SK-N-SH treated with all-trans-retinoic acid at 6 μM for 48 hours (cell line): Measurements from ENCODE around the gene HEPN1.

Experiments used
- ATAC-seq: fragments of 200-7000 bp; cut with Tn5 transposase; 3 replicates; pipeline ENCODE4 v1.9.1; 2020; ENCODE audit warnings: mild to moderate bottlenecking, moderate library complexity
- ARNTL ChIP-seq: fragments of 450-650 bp; formaldehyde crosslinking; IDR thresholded peaks from 2 replicates; pipeline ENCODE4 v1.5.0; 2020; ENCODE audit warnings: low read depth, mild to moderate bottlenecking, moderate library complexity, borderline replicate concordance
- CREB5 ChIP-seq: fragments of 250-450 bp; sonication (Bioruptor Pico); IDR thresholded peaks from 2 replicates; pipeline ENCODE4 v1.5.1; 2020; ENCODE audit warnings: low read depth, mild to moderate bottlenecking, moderate library complexity
- CSRNP3 ChIP-seq: fragments of 250-450 bp; sonication (Bioruptor Pico); IDR thresholded peaks from 2 replicates; pipeline ENCODE4 v1.5.1; 2021; ENCODE audit warnings: mild to moderate bottlenecking, moderate library complexity
- ESRRG ChIP-seq: fragments of 250-450 bp; sonication (Bioruptor Pico); IDR thresholded peaks from 2 replicates; pipeline ENCODE4 v1.6.1; 2021; ENCODE audit warnings: mild to moderate bottlenecking
- GLIS3 ChIP-seq: fragments of 250-450 bp; sonication (Bioruptor Pico); IDR thresholded peaks from 2 replicates; pipeline ENCODE4 v1.5.0; 2020; ENCODE audit warnings: mild to moderate bottlenecking, moderate library complexity
- OSR1 ChIP-seq: fragments of 250-450 bp; sonication (Bioruptor Pico); IDR thresholded peaks from 2 replicates; pipeline ENCODE4 v1.8.0; 2022; ENCODE audit warnings: moderate library complexity, mild to moderate bottlenecking, inconsistent platforms
- PATZ1 ChIP-seq: fragments of 250-450 bp; sonication (Bioruptor Pico); IDR thresholded peaks from 2 replicates; pipeline ENCODE4 v1.8.0; 2020; ENCODE audit warnings: mild to moderate bottlenecking, moderate library complexity, borderline replicate concordance
- POU6F1 ChIP-seq: fragments of 250-450 bp; sonication (Bioruptor Pico); IDR thresholded peaks from 2 replicates; pipeline ENCODE4 v1.8.0; 2021; ENCODE audit warnings: low read depth, mild to moderate bottlenecking, moderate library complexity, borderline replicate concordance
- PPARA ChIP-seq: fragments of 250-450 bp; sonication (Bioruptor Pico); IDR thresholded peaks from 2 replicates; pipeline ENCODE4 v1.5.0; 2020; ENCODE audit warnings: mild to moderate bottlenecking, borderline replicate concordance
- RARB ChIP-seq: fragments of 250-450 bp; sonication (Bioruptor Pico); IDR thresholded peaks from 2 replicates; pipeline ENCODE4 v1.8.0; 2021; ENCODE audit warnings: mild to moderate bottlenecking, moderate library complexity
- SNAI2 ChIP-seq: fragments of 250-450 bp; sonication (Bioruptor Pico); IDR thresholded peaks from 2 replicates; pipeline ENCODE4 v1.5.0; 2020; ENCODE audit warnings: mild to moderate bottlenecking, moderate library complexity
- TCF4 ChIP-seq: fragments of 250-450 bp; sonication (Bioruptor Pico); IDR thresholded peaks from 2 replicates; pipeline ENCODE4 v1.8.0; 2021; ENCODE audit warnings: mild to moderate bottlenecking, moderate library complexity, borderline replicate concordance
- TOX ChIP-seq: fragments of 250-450 bp; sonication (Bioruptor Pico); IDR thresholded peaks from 2 replicates; pipeline ENCODE4 v1.8.0; 2021; ENCODE audit warnings: mild to moderate bottlenecking, moderate library complexity, borderline replicate concordance
- TSHZ2 ChIP-seq: fragments of 250-450 bp; sonication (Bioruptor Pico); IDR thresholded peaks from 2 replicates; pipeline ENCODE4 v1.5.0; 2020; ENCODE audit warnings: mild to moderate bottlenecking, moderate library complexity
- ZC3H10 ChIP-seq: fragments of 250-450 bp; sonication (Bioruptor Pico); IDR thresholded peaks from 2 replicates; pipeline ENCODE4 v1.5.1; 2021; ENCODE audit warnings: mild to moderate bottlenecking, moderate library complexity
- ZFP3 ChIP-seq: fragments of 250-450 bp; sonication (Bioruptor Pico); IDR thresholded peaks from 2 replicates; pipeline ENCODE4 v1.5.0; 2020; ENCODE audit warnings: mild to moderate bottlenecking, moderate library complexity
- ZFP30 ChIP-seq: fragments of 450-650 bp; formaldehyde crosslinking; IDR thresholded peaks from 2 replicates; pipeline ENCODE4 v1.5.0; 2022; ENCODE audit warnings: mild to moderate bottlenecking, moderate library complexity
- ZNF70 ChIP-seq: fragments of 450-650 bp; formaldehyde crosslinking; IDR thresholded peaks from 2 replicates; pipeline ENCODE4 v1.5.0; 2020; ENCODE audit warnings: mild to moderate bottlenecking, moderate library complexity
- ZNF8 ChIP-seq: fragments of 450-650 bp; formaldehyde crosslinking; IDR thresholded peaks from 2 replicates; pipeline ENCODE4 v1.5.0; 2020; ENCODE audit warnings: mild to moderate bottlenecking, moderate library complexity

Gene HEPN1

GRCh38 chr11:124879493-124880289 lies 39.4 kb upstream of the HEPN1 start (continued):
- no peak for TF ChIP-seq CSRNP3 (CRISPR knock-in tag)
- TF ChIP-seq PPARA = no peak
- no peak for TF ChIP-seq SNAI2 (CRISPR knock-in tag)
- TF ChIP-seq ZFP30 (CRISPR knock-in tag) = no peak
- TF ChIP-seq RARB = no peak
- no peak for TF ChIP-seq ARNTL
- no peak for TF ChIP-seq ZNF8 (CRISPR knock-in tag)
- TF ChIP-seq, all 23 proteins: peak for 0

GRCh38 chr11:124880290-124880611 lies 38.8 kb upstream of the HEPN1 start:
- ATAC-seq = no peak
- TF ChIP-seq OSR1 (CRISPR knock-in tag) = no peak
- no peak for TF ChIP-seq ZFP3 (CRISPR knock-in tag)
- no peak for TF ChIP-seq GLIS3 (CRISPR knock-in tag)

- ATAC-seq = no peak
- TF ChIP-seq ZC3H10 (CRISPR knock-in tag) (no peak), ESRRG (CRISPR knock-in tag) (no peak), ZNF8 (CRISPR knock-in tag) (no peak), POU6F1 (no peak), CREB5 (CRISPR knock-in tag) (no peak)
Observed at GRCh38 chr11:124880958-124881357, 38.1 kb upstream of the HEPN1 start.

- no peak for ATAC-seq
- TF ChIP-seq SNAI2 (CRISPR knock-in tag) = no peak
- no peak for TF ChIP-seq PATZ1 (CRISPR knock-in tag)
- no peak for TF ChIP-seq TSHZ2
- no peak for TF ChIP-seq OSR1 (CRISPR knock-in tag)
- TF ChIP-seq ZNF70 (CRISPR knock-in tag) = no peak
- TF ChIP-seq POU6F1 = no peak
- no peak for TF ChIP-seq GLIS3 (CRISPR knock-in tag)
- TF ChIP-seq ARNTL = no peak
- no peak for TF ChIP-seq ZNF8 (CRISPR knock-in tag)
- TF ChIP-seq CREB5 (CRISPR knock-in tag) = no peak
- no peak for TF ChIP-seq TOX (CRISPR knock-in tag)
- no peak for TF ChIP-seq PPARA
- TF ChIP-seq ZFP30 (CRISPR knock-in tag) = no peak
- TF ChIP-seq CSRNP3 (CRISPR knock-in tag) = no peak
- no peak for TF ChIP-seq RARB
- TF ChIP-seq TCF4 (CRISPR knock-in tag) = no peak
- no peak for TF ChIP-seq ZC3H10 (CRISPR knock-in tag)
- no peak for TF ChIP-seq ZFP3 (CRISPR knock-in tag)
Observed at GRCh38 chr11:124882339-124883071, 36.5 kb upstream of the HEPN1 start.
